Esophagus squamous epithelium (tissue), 5 donors: ENCODE data around the gene NQO1. TPM values are rescaled to one million over a fixed set of nuclear protein-coding genes. Genes with fewer than 3 reads are reported as not detected.

ENCODE experiments used
- DNase-seq: peaks from one replicate; lab custom pipeline; 2025; lab: John Stamatoyannopoulos, UW
- H3K27ac ChIP-seq, 4 donors: fragments of 200-600 bp; sonication (generic); one replicate each; pipeline ENCODE4 v1.5.1; 2016 to 2019; ENCODE audit warnings: mild to moderate bottlenecking in 1 of 4
- H3K27me3 ChIP-seq, 4 donors: fragments of 200-600 bp; sonication (generic); 1 replicate in 3 of 4; 2 replicates in 1 of 4; pipeline versions ENCODE4 v1.5.1 to v1.6.0; 2017 to 2021; ENCODE audit warnings: antibody characterized with exemption in 1 of 4
- H3K36me3 ChIP-seq, 3 donors: fragments of 200-600 bp; sonication (generic); one replicate each; pipeline ENCODE4 v1.5.1; 2016 to 2019
- H3K4me1 ChIP-seq, 3 donors: fragments of 200-600 bp; sonication (generic); one replicate each; pipeline ENCODE4 v1.5.1; 2017 to 2019
- H3K4me3 ChIP-seq, 4 donors: fragments of 200-600 bp; sonication (generic); 1 replicate in 3 of 4; 2 replicates in 1 of 4; pipeline ENCODE4 v1.5.1; 2016 to 2019; ENCODE audit warnings: mild to moderate bottlenecking in 2 of 4, moderate library complexity in 1 of 4
- H3K9me3 ChIP-seq, 3 donors: fragments of 200-600 bp; sonication (generic); one replicate each; pipeline ENCODE4 v1.5.1; 2016 to 2019
- POLR2A ChIP-seq, 4 donors: fragments of 450-650 bp; IDR thresholded peaks; one replicate each; pipeline ENCODE4 v1.6.1; 2017; ENCODE audit warnings: antibody characterized with exemption in 4 of 4, mild to moderate bottlenecking in 4 of 4, moderate library complexity in 3 of 4
- WGBS, 2 donors: methylation state at CpG; one replicate each; pipeline ENCODE4 v1.1.5; 2018; 5-methylcytosine and 5-hydroxymethylcytosine counted together
- intact Hi-C: fragments of 100-400 bp; cut with DNase I; formaldehyde crosslinking; loops from one replicate; pipeline ENCODE4 v1.15.0; 2022
- total RNA-seq, 4 donors: library from RNA; depleted of rRNA; stranded (reverse); fragments of >200 nt; gene quantifications; one replicate each; pipeline ENCODE4 v1.1.0, GENCODE V29; 2016
- TF ChIP-seq, protein P1 (sequence below), 6 experiments: fragments of 450-650 bp in 4 of 6; fragments of 200-600 bp in 2 of 6; sonication (generic) in 2 of 6; IDR thresholded peaks; one replicate each; pipeline ENCODE4 v1.5.1; 2016 to 2019; ENCODE audit warnings: antibody characterized with exemption in 6 of 6, mild to moderate bottlenecking in 4 of 6, moderate library complexity in 4 of 6
- donor health status: DM: yes; HTN: yes; CAD: no.

Gene NQO1
- 100 to 1,000 TPM; 152 to 442 (median 247) TPM for total RNA-seq

DNA sequence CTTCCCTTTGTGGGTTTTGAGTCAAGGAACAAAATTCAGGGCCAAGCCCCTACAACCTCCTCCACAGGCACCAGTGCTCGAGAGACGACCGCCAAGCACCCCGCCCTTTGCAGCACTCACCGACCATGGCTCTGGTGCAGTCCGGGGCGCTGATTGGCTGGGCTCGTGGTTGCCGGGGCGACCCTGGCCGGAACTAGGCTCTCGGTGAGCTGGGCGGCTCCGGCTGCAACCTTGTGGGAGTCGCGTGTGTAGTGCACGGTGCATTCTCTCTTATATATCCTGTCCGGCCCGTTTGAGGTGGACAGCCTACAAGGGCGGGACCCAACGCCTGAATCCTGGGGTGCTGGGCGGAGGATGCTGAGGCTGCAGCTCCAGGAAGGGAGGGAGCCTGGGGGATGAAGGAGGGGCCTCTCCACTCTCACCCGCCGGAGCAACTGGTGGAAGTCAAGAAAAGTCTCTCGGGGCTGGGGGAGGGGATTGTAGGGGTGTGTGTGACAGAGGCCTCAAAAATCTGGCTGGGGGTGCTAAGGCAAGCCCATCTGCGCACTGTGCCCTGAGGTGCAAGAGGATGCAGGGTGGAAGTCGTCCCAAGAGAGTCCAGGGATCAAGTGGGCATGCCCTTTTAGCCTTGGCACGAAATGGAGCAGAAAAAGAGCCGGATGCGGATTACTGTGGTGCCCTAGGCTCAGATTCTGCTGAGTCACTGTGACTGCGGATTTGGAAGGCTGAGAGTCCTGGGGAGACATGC is at the start of gene NQO1:
TSS of gene NQO1 (minus strand) at position 248 of the 748 bp plus-strand sequence. CDS start at position 127, 121 bp downstream.
- peak; percentile 74 for DNase-seq
- no peaks in the 10 kb centered on the region for H3K9me3 ChIP-seq
- peaks cover 0 to 9% (median 0%) of the 10 kb centered on the region in 3 donors for H3K36me3 ChIP-seq
- intact Hi-C loops = no loop called here
- no peaks in the 10 kb centered on the region for H3K27me3 ChIP-seq
- peaks cover 14 to 49% (median 26%) of the 10 kb centered on the region in 3 donors for H3K4me1 ChIP-seq
- WGBS, 2 donors = 3 to 7% methylated on average over 6 to 16 of the region's 31 CpGs
- peak within 1 kb of the TSS; percentile 86 to 94 (median 90) for H3K27ac ChIP-seq
- peak in 2 of 4 donors; percentile 59 to 68 for TF ChIP-seq POLR2A (IDR thresholded peaks at IDR 0.05)
- TF ChIP-seq, protein P1, sequence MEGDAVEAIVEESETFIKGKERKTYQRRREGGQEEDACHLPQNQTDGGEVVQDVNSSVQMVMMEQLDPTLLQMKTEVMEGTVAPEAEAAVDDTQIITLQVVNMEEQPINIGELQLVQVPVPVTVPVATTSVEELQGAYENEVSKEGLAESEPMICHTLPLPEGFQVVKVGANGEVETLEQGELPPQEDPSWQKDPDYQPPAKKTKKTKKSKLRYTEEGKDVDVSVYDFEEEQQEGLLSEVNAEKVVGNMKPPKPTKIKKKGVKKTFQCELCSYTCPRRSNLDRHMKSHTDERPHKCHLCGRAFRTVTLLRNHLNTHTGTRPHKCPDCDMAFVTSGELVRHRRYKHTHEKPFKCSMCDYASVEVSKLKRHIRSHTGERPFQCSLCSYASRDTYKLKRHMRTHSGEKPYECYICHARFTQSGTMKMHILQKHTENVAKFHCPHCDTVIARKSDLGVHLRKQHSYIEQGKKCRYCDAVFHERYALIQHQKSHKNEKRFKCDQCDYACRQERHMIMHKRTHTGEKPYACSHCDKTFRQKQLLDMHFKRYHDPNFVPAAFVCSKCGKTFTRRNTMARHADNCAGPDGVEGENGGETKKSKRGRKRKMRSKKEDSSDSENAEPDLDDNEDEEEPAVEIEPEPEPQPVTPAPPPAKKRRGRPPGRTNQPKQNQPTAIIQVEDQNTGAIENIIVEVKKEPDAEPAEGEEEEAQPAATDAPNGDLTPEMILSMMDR (IDR thresholded peaks at IDR 0.05) = no peak
- peak within 1 kb of the TSS; percentile 46 to 74 (median 56) for H3K4me3 ChIP-seq

DNA sequence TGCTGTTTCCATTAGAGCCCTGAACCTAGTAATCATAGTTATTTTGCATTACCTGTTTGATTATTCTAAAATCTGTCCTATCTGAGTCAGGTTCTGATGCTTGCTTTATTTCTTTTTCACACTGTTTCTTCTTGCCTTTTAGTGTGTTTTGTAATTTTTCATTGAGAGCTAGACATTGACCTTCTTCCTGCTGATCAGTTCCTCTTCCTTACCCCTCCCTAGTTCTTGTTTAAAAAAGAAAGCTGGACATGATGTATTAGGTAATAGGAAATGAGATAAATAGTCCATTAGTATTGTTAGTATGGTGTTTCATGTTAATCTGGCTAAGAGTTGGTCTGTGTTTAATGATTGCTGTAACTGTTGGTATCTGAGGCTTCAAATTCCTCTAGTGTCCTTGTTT is 49.2 kb upstream of the NQO1 start:
- no peak for DNase-seq
- Histone ChIP-seq H3K4me1 (peaks cover 0 to 26% (median 4%) of the 10 kb centered on the region in 3 donors), H3K9me3 (peaks cover 0 to 7% (median 0%) of the 10 kb centered on the region in 3 donors), H3K36me3 (peaks cover 0 to 23% (median 0%) of the 10 kb centered on the region in 3 donors), H3K4me3 (no peak overlapping the region), H3K27me3 (no peaks in the 10 kb centered on the region), H3K27ac (no peak overlapping the region)
- no peak for TF ChIP-seq POLR2A (IDR thresholded peaks at IDR 0.05)
- TF ChIP-seq, protein P1 (IDR thresholded peaks at IDR 0.05) = no peak
- intact Hi-C loops = no loop called here

DNA sequence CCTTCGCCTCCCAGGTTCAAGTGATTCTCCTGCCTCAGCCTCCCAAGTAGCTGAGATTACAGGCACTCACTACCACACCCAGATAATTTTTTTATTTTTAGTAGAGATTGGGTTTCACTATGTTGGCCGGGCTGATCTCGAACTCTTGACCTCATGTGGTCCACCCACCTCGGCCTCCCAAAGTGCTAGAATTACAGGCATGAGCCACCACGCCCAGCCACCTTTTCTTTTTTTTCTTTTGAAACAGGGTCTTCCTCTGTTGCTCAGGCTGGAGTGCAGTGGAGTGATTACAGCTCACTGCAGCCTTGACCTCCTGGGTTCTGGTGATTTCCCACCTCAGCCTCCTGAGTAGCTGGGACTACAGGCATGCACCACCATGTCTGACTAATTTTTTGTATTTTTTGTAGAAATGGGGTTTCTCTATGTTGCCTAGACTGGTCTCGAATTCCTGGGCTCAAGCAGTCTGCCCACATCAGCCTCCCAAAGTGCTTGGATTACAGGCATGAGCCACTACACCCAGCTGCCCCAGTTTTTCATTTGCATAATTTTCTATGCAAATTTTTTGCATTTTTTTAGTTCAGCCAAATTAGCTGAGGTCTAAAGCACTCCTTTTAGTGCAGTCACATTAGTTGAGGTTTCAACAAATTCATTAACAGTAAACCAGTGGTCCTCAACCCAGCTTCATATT is 47.0 kb upstream of the NQO1 start:
- H3K4me3 ChIP-seq = no peak overlapping the region
- peaks cover 0 to 22% (median 0%) of the 10 kb centered on the region in 3 donors for H3K36me3 ChIP-seq
- no peak for DNase-seq
- H3K9me3 ChIP-seq = peaks cover 0 to 7% (median 0%) of the 10 kb centered on the region in 3 donors
- no peaks in the 10 kb centered on the region for H3K27me3 ChIP-seq
- no peak overlapping the region for H3K27ac ChIP-seq
- intact Hi-C loops = no loop called here
- TF ChIP-seq, protein P1 (IDR thresholded peaks at IDR 0.05) = no peak
- TF ChIP-seq POLR2A (IDR thresholded peaks at IDR 0.05) = no peak
- H3K4me1 ChIP-seq = peaks cover 0 to 26% (median 4%) of the 10 kb centered on the region in 3 donors
- WGBS, 2 donors = 74 to 77% methylated on average over 6 of the region's 6 CpGs

DNA sequence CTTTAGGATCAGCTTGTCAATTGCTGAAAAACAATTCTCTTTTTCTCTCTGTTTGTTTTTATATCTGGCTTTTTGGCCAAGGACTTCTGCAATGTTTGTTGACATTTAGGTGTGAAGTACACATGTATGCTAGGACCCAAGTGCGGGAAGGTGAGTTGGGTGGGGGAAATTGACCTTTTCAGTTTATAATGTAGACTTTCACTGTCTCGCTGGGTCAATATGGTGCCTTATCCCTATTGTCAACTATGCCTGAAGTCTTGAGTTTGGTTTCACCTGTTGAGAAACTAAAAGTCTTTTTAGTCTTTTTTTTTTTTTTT is 45.2 kb upstream of the NQO1 start:
- WGBS, 2 donors = 88 to 97% methylated on average over 2 of the region's 2 CpGs
- no peak for DNase-seq
- Histone ChIP-seq H3K9me3 (peaks cover 0 to 7% (median 0%) of the 10 kb centered on the region in 3 donors), H3K4me1 (peaks cover 0 to 26% (median 4%) of the 10 kb centered on the region in 3 donors), H3K27me3 (no peaks in the 10 kb centered on the region), H3K36me3 (peaks cover 0 to 9% (median 0%) of the 10 kb centered on the region in 3 donors), H3K27ac (no peak overlapping the region), H3K4me3 (no peak overlapping the region)
- TF ChIP-seq, protein P1 (IDR thresholded peaks at IDR 0.05) = no peak
- no peak for TF ChIP-seq POLR2A (IDR thresholded peaks at IDR 0.05)
- intact Hi-C loops = no loop called here

DNA sequence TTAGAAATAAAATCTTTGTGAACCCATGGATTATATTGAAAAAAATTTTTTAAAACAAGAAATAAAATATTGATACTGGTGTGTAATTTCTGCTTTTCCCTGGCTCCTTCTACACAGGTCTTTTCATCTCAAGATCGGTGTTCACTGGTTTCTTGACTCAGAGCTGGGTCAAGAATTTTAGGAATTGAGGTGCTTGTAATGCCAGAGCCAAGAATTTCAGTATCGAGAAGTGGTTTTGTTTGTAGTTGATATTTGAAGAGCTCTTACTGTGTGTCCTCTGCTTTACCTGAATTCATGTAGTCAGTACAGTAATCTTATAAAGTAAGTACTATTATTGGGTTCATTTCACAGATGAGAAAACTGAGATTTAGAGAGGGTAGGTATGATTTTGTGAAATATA is 43.0 kb upstream of the NQO1 start:
- intact Hi-C loops = no loop called here
- no peak for DNase-seq
- 47 to 48% methylated on average over 2 of the region's 2 CpGs for WGBS, 2 donors

More for the DNA sequence above, 43.0 kb upstream of the NQO1 start:
- Histone ChIP-seq H3K4me1 (peaks cover 0 to 22% (median 4%) of the 10 kb centered on the region in 3 donors), H3K9me3 (no peaks in the 10 kb centered on the region), H3K36me3 (no peaks in the 10 kb centered on the region), H3K4me3 (no peak overlapping the region), H3K27me3 (no peaks in the 10 kb centered on the region), H3K27ac (no peak overlapping the region)
- TF ChIP-seq, protein P1 (IDR thresholded peaks at IDR 0.05) = no peak
- TF ChIP-seq POLR2A (IDR thresholded peaks at IDR 0.05) = no peak
